GM19395 (cell line): ENCODE data around the gene CLPSL1.
"Not testable (repeated sequence)": the region's sequence is repeated elsewhere in the genome, so short reads cannot be mapped to it uniquely, and the experiment has no call there.

Experiments used
- ATAC-seq: cut with Tn5 transposase; IDR thresholded peaks from one replicate; pipeline ENCODE4 v1.9.1; 2021; ENCODE audit warnings: mild to moderate bottlenecking, moderate library complexity; ENCODE audit not compliant: unreplicated experiment

The CLPSL1 gene

GRCh38 chr6:35780719-35781118, at the start of gene CLPSL1:
TSS of gene CLPSL1 (plus strand) at chr6:35781019. CDS start at chr6:35781111, 92 bp downstream.
- no peak for ATAC-seq

GRCh38 chr6:35731414-35731735, 49.4 kb upstream of the CLPSL1 start:
- ATAC-seq: peak; percentile 55

GRCh38 chr6:35731736-35732532, 48.9 kb upstream of the CLPSL1 start:
- peak; percentile 37 for ATAC-seq

- no peak for ATAC-seq
Measured at GRCh38 chr6:35733633-35734032, 47.2 kb upstream of the CLPSL1 start.

- not testable (repeated sequence) for ATAC-seq
Measured at GRCh38 chr6:35734319-35734718, 46.5 kb upstream of the CLPSL1 start.

GRCh38 chr6:35735452-35735851, 45.4 kb upstream of the CLPSL1 start:
- ATAC-seq: no peak

GRCh38 chr6:35736253-35736894, 44.4 kb upstream of the CLPSL1 start:
- no peak for ATAC-seq

GRCh38 chr6:35736982-35737412, 43.8 kb upstream of the CLPSL1 start, which contains the start of gene ARMC12:
TSS of gene ARMC12 (plus strand) at chr6:35737032. CDS start at chr6:35737109, 77 bp downstream.
- ATAC-seq: no peak

GRCh38 chr6:35737413-35738211, 43.2 kb upstream of the CLPSL1 start:
- ATAC-seq: no peak

GRCh38 chr6:35739645-35740524, 40.9 kb upstream of the CLPSL1 start:
- ATAC-seq: no peak

GRCh38 chr6:35742842-35743241, 38.0 kb upstream of the CLPSL1 start:
- no peak for ATAC-seq

GRCh38 chr6:35745509-35745908, 35.3 kb upstream of the CLPSL1 start:
- ATAC-seq: no peak

GRCh38 chr6:35746516-35746915, 34.3 kb upstream of the CLPSL1 start:
- no peak for ATAC-seq

GRCh38 chr6:35747877-35748276, 32.9 kb upstream of the CLPSL1 start:
- no peak for ATAC-seq

GRCh38 chr6:35750557-35750956, 30.3 kb upstream of the CLPSL1 start:
- no peak for ATAC-seq

- no peak for ATAC-seq
Measured at GRCh38 chr6:35751594-35751993, 29.2 kb upstream of the CLPSL1 start.

GRCh38 chr6:35752330-35752729, 28.5 kb upstream of the CLPSL1 start:
- no peak for ATAC-seq

GRCh38 chr6:35754452-35755277, 26.2 kb upstream of the CLPSL1 start:
- ATAC-seq: no peak

- ATAC-seq: no peak
Measured at GRCh38 chr6:35755278-35755924, 25.4 kb upstream of the CLPSL1 start.
